BLaER1 treated with 17β-estradiol and CSF1 and Interleukin-3, amounts not matched to agents 10 nM and 100 nM (cell line): ENCODE measurements around the gene MAPK12.

ENCODE experiments used
- H3K27ac ChIP-seq, 11 experiments: shearing (Covaris generic); formaldehyde crosslinking; 2 replicates each; pipeline ENCODE4 v1.8.1; 2022
- H3K27me3 ChIP-seq, 11 experiments: shearing (Covaris generic); formaldehyde crosslinking; 2 replicates each; pipeline ENCODE4 v1.8.1; 2022
- H3K36me3 ChIP-seq, 11 experiments: shearing (Covaris generic); formaldehyde crosslinking; 2 replicates each; pipeline ENCODE4 v1.8.1; 2022
- H3K4me1 ChIP-seq, 10 experiments: shearing (Covaris generic); formaldehyde crosslinking; 2 replicates each; pipeline ENCODE4 v1.8.1; 2022
- H3K4me2 ChIP-seq, 11 experiments: shearing (Covaris generic); formaldehyde crosslinking; 2 replicates each; pipeline ENCODE4 v1.8.1; 2022
- H3K4me3 ChIP-seq, 10 experiments: shearing (Covaris generic); formaldehyde crosslinking; 2 replicates each; pipeline ENCODE4 v1.8.1; 2022
- H3K9ac ChIP-seq, 11 experiments: shearing (Covaris generic); formaldehyde crosslinking; 2 replicates each; pipeline ENCODE4 v1.8.1; 2022
- H3K9me3 ChIP-seq, 11 experiments: shearing (Covaris generic); formaldehyde crosslinking; replicated peaks in 1 of 11; 2 replicates each; pipeline ENCODE4 v1.8.1; 2022
- H4K20me1 ChIP-seq, 11 experiments: shearing (Covaris generic); formaldehyde crosslinking; 2 replicates each; pipeline ENCODE4 v1.8.1; 2022
- Cebpa-rat ChIP-seq, 11 experiments: shearing (Covaris generic); IDR thresholded peaks; 2 replicates each; pipeline ENCODE4 v1.8.1; 2022

The MAPK12 gene

GRCh38 chr22:50261615-50262459, at the start of gene MAPK12:
Gene MAPK12 (minus strand): TSS chr22:50261683. CDS start chr22:50261509, 174 bp downstream.
- H3K9ac ChIP-seq: peak within 1 kb of the TSS; percentile 76 to 86 (median 84)
- H3K4me3 ChIP-seq: peak within 1 kb of the TSS; percentile 71 to 80 (median 76)
- H4K20me1 ChIP-seq: peaks cover 10 to 47% (median 29%) of the 10 kb centered on the region in 11 experiments; a peak in 18 of 22 replicates
- H3K36me3 ChIP-seq: peaks cover 4 to 38% (median 19%) of the 10 kb centered on the region in 11 experiments; a peak in 20 of 22 replicates
- H3K4me1 ChIP-seq: peaks cover 36 to 62% (median 45%) of the 10 kb centered on the region in 10 experiments
- peaks cover 0 to 4% (median 0%) of the 10 kb centered on the region in 11 experiments; a peak in 3 of 22 replicates for H3K9me3 ChIP-seq
- H3K27me3 ChIP-seq: no peaks in the 10 kb centered on the region
- peak within 1 kb of the TSS; percentile 46 to 83 (median 75); a peak in 21 of 22 replicates for H3K27ac ChIP-seq
- TF ChIP-seq Cebpa-rat (IDR thresholded peaks at IDR 0.05): no peak
- peak within 1 kb of the TSS; percentile 92 to 99 (median 97) for H3K4me2 ChIP-seq

GRCh38 chr22:50310949-50311444, 49.5 kb upstream of the MAPK12 start:
- no peak overlapping the region for H3K27ac ChIP-seq
- H3K4me3 ChIP-seq: no peak overlapping the region; a peak in 1 of 20 replicates
- no peak for TF ChIP-seq Cebpa-rat (IDR thresholded peaks at IDR 0.05)
- no peaks in the 10 kb centered on the region for H3K36me3 ChIP-seq
- peaks cover 0 to 45% (median 15%) of the 10 kb centered on the region in 11 experiments; a peak in 14 of 22 replicates for H4K20me1 ChIP-seq
- H3K9ac ChIP-seq: peak overlapping the region in 3 of 11 experiments; percentile 19 to 40 (median 27); a peak in 2 of 22 replicates
- H3K4me1 ChIP-seq: peaks cover 72 to 86% (median 82%) of the 10 kb centered on the region in 10 experiments
- peak overlapping the region; percentile 36 to 100 (median 97); a peak in 21 of 22 replicates for H3K4me2 ChIP-seq
- H3K9me3 ChIP-seq: no peaks in the 10 kb centered on the region
- H3K27me3 ChIP-seq: peaks cover 0 to 27% (median 0%) of the 10 kb centered on the region in 11 experiments; a peak in 5 of 22 replicates

GRCh38 chr22:50310031-50310722, 48.7 kb upstream of the MAPK12 start:
- Histone ChIP-seq H3K9me3 (no peaks in the 10 kb centered on the region), H3K4me2 (peak overlapping the region; percentile 88 to 100 (median 98)), H4K20me1 (peaks cover 0 to 51% (median 23%) of the 10 kb centered on the region in 11 experiments; a peak in 19 of 22 replicates), H3K4me3 (peak overlapping the region in 1 of 10 experiments; percentile 35; a peak in 1 of 20 replicates), H3K27ac (peak overlapping the region in 9 of 11 experiments; percentile 66 to 89 (median 85); a peak in 10 of 22 replicates), H3K4me1 (peaks cover 69 to 86% (median 82%) of the 10 kb centered on the region in 10 experiments), H3K9ac (peak overlapping the region in 9 of 11 experiments; percentile 64 to 80 (median 76); a peak in 12 of 22 replicates), H3K27me3 (peaks cover 0 to 19% (median 0%) of the 10 kb centered on the region in 11 experiments; a peak in 4 of 22 replicates), H3K36me3 (no peaks in the 10 kb centered on the region)
- TF ChIP-seq Cebpa-rat (IDR thresholded peaks at IDR 0.05): no peak

GRCh38 chr22:50309601-50309991, 48.1 kb upstream of the MAPK12 start:
- H3K9me3 ChIP-seq: no peaks in the 10 kb centered on the region
- H3K9ac ChIP-seq: peak overlapping the region; percentile 64 to 80 (median 75); a peak in 20 of 22 replicates
- peaks cover 68 to 86% (median 82%) of the 10 kb centered on the region in 10 experiments for H3K4me1 ChIP-seq
- H3K4me2 ChIP-seq: peak overlapping the region; percentile 88 to 100 (median 98)
- peaks cover 0 to 51% (median 24%) of the 10 kb centered on the region in 11 experiments; a peak in 18 of 22 replicates for H4K20me1 ChIP-seq
- TF ChIP-seq Cebpa-rat (IDR thresholded peaks at IDR 0.05): no peak
- H3K36me3 ChIP-seq: no peaks in the 10 kb centered on the region
- H3K27ac ChIP-seq: peak overlapping the region; percentile 38 to 89 (median 84); a peak in 21 of 22 replicates
- H3K4me3 ChIP-seq: peak overlapping the region in 8 of 10 experiments; percentile 33 to 66 (median 50); a peak in 11 of 20 replicates
- H3K27me3 ChIP-seq: peaks cover 0 to 15% (median 0%) of the 10 kb centered on the region in 11 experiments; a peak in 4 of 22 replicates

DNA sequence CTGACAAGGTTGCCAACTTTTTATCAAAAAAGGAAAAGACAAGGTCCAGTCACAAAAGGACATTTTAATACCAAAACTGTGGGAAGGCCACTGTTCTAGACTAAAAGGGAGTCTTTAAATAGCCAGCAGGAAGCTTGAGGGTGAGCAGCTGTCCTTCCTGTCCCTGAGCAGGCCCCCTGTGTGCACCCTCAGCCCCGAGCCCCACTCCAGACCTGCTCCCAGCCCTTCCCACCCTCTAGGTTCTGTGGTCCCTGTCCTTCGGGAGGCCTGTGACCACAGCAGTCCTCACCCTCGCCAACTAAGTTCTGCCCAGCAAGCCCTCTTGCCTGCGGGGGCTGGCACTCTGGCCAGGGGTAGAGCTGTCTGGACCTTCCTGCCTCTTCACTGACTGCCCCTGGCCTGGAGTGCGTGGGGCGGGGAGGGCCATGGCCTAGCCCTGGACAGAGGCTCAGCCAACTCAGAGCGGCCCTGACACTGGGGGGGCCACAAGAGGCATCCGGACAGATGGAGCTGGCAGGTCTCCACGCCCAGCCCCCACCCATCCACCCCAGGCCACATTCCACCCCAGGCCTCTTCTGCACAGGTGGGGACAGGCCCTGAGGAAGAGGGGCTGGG, 47.6 kb upstream of the MAPK12 start:
- peak overlapping the region in 8 of 10 experiments; percentile 33 to 66 (median 50); a peak in 13 of 20 replicates for H3K4me3 ChIP-seq
- peak overlapping the region; percentile 64 to 80 (median 75) for H3K9ac ChIP-seq
- no peaks in the 10 kb centered on the region for H3K9me3 ChIP-seq
- TF ChIP-seq Cebpa-rat (IDR thresholded peaks at IDR 0.05): no peak
- peaks cover 65 to 85% (median 80%) of the 10 kb centered on the region in 10 experiments for H3K4me1 ChIP-seq
- peak overlapping the region; percentile 88 to 100 (median 98) for H3K4me2 ChIP-seq
- no peaks in the 10 kb centered on the region for H3K36me3 ChIP-seq
- H3K27me3 ChIP-seq: peaks cover 0 to 15% (median 0%) of the 10 kb centered on the region in 11 experiments; a peak in 4 of 22 replicates
- H4K20me1 ChIP-seq: peaks cover 2 to 54% (median 27%) of the 10 kb centered on the region in 11 experiments; a peak in 20 of 22 replicates
- peak overlapping the region; percentile 38 to 89 (median 84); a peak in 21 of 22 replicates for H3K27ac ChIP-seq

- Histone ChIP-seq H3K4me3 (peak overlapping the region in 9 of 10 experiments; percentile 33 to 66 (median 49); a peak in 18 of 20 replicates), H3K9ac (peak overlapping the region; percentile 64 to 80 (median 75)), H3K27me3 (peaks cover 0 to 15% (median 0%) of the 10 kb centered on the region in 11 experiments; a peak in 4 of 22 replicates), H3K4me1 (peaks cover 65 to 85% (median 80%) of the 10 kb centered on the region in 10 experiments), H4K20me1 (peaks cover 8 to 59% (median 32%) of the 10 kb centered on the region in 11 experiments; a peak in 21 of 22 replicates), H3K27ac (peak overlapping the region; percentile 38 to 89 (median 84); a peak in 21 of 22 replicates), H3K4me2 (peak overlapping the region; percentile 88 to 100 (median 98)), H3K9me3 (no peaks in the 10 kb centered on the region), H3K36me3 (no peaks in the 10 kb centered on the region)
- TF ChIP-seq Cebpa-rat (IDR thresholded peaks at IDR 0.05): no peak
Measured at GRCh38 chr22:50308597-50308935, 47.1 kb upstream of the MAPK12 start.

GRCh38 chr22:50307890-50308596, 46.6 kb upstream of the MAPK12 start:
- Histone ChIP-seq H3K9ac (peak overlapping the region; percentile 64 to 80 (median 75)), H4K20me1 (peaks cover 13 to 65% (median 37%) of the 10 kb centered on the region in 11 experiments; a peak in 21 of 22 replicates), H3K4me2 (peak overlapping the region; percentile 88 to 100 (median 98))

More at GRCh38 chr22:50307890-50308596, 46.6 kb upstream of the MAPK12 start:
- Histone ChIP-seq H3K27ac (peak overlapping the region; percentile 63 to 89 (median 84)), H3K4me1 (peaks cover 68 to 85% (median 82%) of the 10 kb centered on the region in 10 experiments), H3K4me3 (peak overlapping the region; percentile 33 to 66 (median 49); a peak in 18 of 20 replicates), H3K36me3 (0 out of 22 replicates have a peak, but pooled peaks cover 0 to 3% (median 0%) of the 10 kb centered on the region in 11 experiments), H3K9me3 (no peaks in the 10 kb centered on the region), H3K27me3 (peaks cover 0 to 15% (median 0%) of the 10 kb centered on the region in 11 experiments; a peak in 4 of 22 replicates)
- TF ChIP-seq Cebpa-rat (IDR thresholded peaks at IDR 0.05): no peak
